Nephron (organoid): Measurements from ENCODE around the gene BRIP1.
"Not testable (repeated sequence)": the region's sequence is repeated elsewhere in the genome, so short reads cannot be mapped to it uniquely, and the experiment has no call there.

Experiments
- H3K27ac Mint-ChIP-seq, 3 experiments: 2 replicates each; pipeline ENCODE4 v1.8.0; 2020; ENCODE audit warnings: mixed read lengths in 3 of 3, mild to moderate bottlenecking in 2 of 3, moderate library complexity in 1 of 3
- H3K27me3 Mint-ChIP-seq: 2 replicates; pipeline ENCODE4 v1.8.0; 2021; ENCODE audit warnings: low read depth, mild to moderate bottlenecking, moderate library complexity, mixed read lengths
- H3K36me3 Mint-ChIP-seq: 2 replicates; pipeline ENCODE4 v1.8.0; 2020; ENCODE audit warnings: low read depth, mixed read lengths
- H3K4me1 Mint-ChIP-seq: 2 replicates; pipeline ENCODE4 v1.8.0; 2020; ENCODE audit warnings: mixed read lengths
- H3K4me3 Mint-ChIP-seq, 3 experiments: 2 replicates each; pipeline ENCODE4 v1.8.0; 2020; ENCODE audit warnings: mild to moderate bottlenecking in 3 of 3, mixed read lengths in 3 of 3, moderate library complexity in 2 of 3
- H3K9me3 Mint-ChIP-seq: 2 replicates; pipeline ENCODE4 v1.8.0; 2020; ENCODE audit warnings: mixed read lengths
- CTCF ChIP-seq, 3 experiments: fragments of 200-600 bp; sonication (generic); IDR thresholded peaks; one replicate each; pipeline ENCODE4 v1.5.0; 2021; ENCODE audit warnings: antibody characterized with exemption in 3 of 3; ENCODE audit not compliant: unreplicated experiment in 3 of 3

BRIP1 gene

DNA sequence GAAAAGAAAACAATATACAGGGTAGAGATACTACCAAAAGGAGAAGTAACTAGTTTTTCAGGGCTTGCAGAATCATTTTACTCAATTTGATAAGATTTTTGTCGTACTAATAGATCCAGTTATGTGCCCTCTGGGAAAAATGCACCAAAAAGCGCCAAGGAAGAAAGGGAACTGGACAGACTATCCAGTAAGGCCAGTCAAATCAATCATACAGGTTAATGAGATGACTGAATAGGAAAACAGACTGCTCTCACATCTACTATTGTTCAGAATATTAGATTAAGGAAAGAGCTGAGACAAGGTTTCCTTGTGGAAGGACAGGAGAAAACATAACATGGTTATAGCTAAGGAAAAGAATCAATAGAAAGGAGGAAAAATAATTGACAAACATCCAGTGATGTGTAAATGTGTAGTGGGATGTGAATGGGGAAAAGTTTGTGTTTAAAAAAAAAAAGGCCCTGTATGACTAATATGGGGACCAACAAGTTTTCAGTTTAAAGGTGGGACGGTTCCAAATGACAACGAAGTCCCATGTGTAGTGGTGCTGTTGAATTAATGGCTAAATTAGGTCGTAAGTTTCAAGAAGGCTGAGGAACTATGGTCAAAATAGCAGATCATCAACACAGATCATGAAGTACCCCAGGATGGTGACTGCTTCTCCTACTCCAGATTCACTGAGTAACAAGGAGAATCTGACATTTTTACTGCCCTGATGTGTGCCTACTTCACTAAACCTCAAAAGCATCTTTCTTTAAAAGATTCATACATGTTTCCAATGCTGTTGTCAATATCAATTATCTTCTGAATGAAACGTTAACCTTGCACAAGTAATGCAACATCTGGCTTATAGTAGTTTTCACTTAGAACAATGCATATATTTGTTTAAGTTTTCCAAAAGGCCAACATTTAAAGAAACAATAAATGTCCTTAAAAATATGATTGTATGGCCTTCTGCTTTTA lies 40.7 kb downstream of the BRIP1 start:
- no peak for TF ChIP-seq CTCF (IDR thresholded peaks at IDR 0.05; ENCODE audit: unreplicated experiment in 3 of 3)
- no peaks in the 10 kb centered on the region for H3K4me1 Mint-ChIP-seq
- H3K27ac Mint-ChIP-seq = no peak overlapping the region
- H3K9me3 Mint-ChIP-seq = peaks cover 28% of the 10 kb centered on the region
- no peak overlapping the region for H3K4me3 Mint-ChIP-seq
- no peaks in the 10 kb centered on the region for H3K27me3 Mint-ChIP-seq
- H3K36me3 Mint-ChIP-seq = peaks cover 78% of the 10 kb centered on the region

DNA sequence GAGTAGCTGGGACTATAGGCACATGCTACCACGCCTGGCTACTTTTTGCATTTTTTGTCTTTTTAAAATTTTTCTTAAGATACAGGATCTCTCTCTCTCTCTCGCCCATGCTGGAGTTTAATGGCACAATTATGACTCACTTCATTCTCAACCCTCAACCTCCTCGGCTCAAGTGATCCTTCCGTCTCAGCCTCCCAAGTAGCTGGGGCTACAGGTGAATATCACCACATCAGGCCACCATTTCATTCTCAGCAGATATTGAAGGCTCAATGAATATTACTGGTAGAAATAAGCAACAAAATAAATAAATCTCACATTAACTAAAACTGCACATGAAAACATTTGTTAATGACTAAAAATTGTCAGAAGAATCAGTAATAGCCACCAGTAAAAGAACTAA lies 41.7 kb downstream of the BRIP1 start:
- TF ChIP-seq CTCF (IDR thresholded peaks at IDR 0.05; ENCODE audit: unreplicated experiment in 3 of 3) = no peak
- Mint-ChIP-seq H3K36me3 (peaks cover 71% of the 10 kb centered on the region), H3K27me3 (no peaks in the 10 kb centered on the region), H3K4me3 (no peak overlapping the region), H3K9me3 (peaks cover 22% of the 10 kb centered on the region), H3K27ac (no peak overlapping the region), H3K4me1 (no peaks in the 10 kb centered on the region)

DNA sequence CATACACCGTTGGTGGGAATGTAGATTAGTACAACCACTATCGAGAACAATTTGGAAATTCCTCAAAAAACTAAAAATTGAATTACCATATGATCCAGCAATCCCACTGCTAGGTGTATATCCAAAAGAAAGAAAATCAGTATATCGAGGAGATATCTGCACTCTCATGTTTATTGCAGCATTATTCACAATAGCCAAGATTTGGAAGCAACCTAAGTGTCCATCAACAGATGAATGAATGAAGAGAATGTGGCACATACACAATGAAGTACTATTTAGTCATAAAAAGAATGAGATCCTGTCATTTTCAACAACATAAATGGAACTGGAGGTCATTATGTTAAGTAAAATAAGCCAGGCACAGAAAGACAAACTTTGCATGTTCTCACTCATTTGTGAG lies 44.1 kb downstream of the BRIP1 start:
- not testable (repeated sequence) for H3K4me1 Mint-ChIP-seq, H3K27ac Mint-ChIP-seq, H3K4me3 Mint-ChIP-seq, H3K27me3 Mint-ChIP-seq
- H3K9me3 Mint-ChIP-seq = peaks cover 10% of the 10 kb centered on the region
- H3K36me3 Mint-ChIP-seq = peaks cover 47% of the 10 kb centered on the region

DNA sequence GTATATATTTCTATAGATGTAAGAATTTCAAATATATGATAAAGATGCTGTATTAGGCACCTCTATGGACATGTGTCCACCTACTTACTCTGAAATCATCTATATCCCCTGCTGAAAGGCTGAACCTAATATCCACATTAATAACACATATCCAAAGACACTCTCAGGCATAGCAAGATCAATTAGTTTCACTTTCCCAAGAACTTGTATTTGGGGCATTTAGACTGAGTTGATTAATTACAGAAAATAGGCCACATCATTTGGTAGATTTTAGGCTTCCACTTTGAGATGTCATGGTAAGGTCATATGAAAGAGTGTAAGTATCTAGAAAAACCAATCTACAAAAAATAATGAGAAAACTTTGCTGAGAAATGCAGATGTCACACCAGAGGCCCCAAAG lies 45.1 kb downstream of the BRIP1 start:
- no peak for TF ChIP-seq CTCF (IDR thresholded peaks at IDR 0.05; ENCODE audit: unreplicated experiment in 3 of 3)
- Mint-ChIP-seq H3K36me3 (peaks cover 36% of the 10 kb centered on the region), H3K27ac (no peak overlapping the region), H3K4me3 (no peak overlapping the region), H3K9me3 (peaks cover 6% of the 10 kb centered on the region), H3K27me3 (no peaks in the 10 kb centered on the region), H3K4me1 (peaks cover 2% of the 10 kb centered on the region)

GRCh38 chr17:61817452-61817851 lies 45.9 kb downstream of the BRIP1 start:
- no peaks in the 10 kb centered on the region for H3K27me3 Mint-ChIP-seq
- peaks cover 31% of the 10 kb centered on the region for H3K36me3 Mint-ChIP-seq
- no peak overlapping the region for H3K4me3 Mint-ChIP-seq
- H3K9me3 Mint-ChIP-seq = peaks cover 4% of the 10 kb centered on the region
- peaks cover 8% of the 10 kb centered on the region for H3K4me1 Mint-ChIP-seq
- no peak overlapping the region for H3K27ac Mint-ChIP-seq
- no peak for TF ChIP-seq CTCF (IDR thresholded peaks at IDR 0.05; ENCODE audit: unreplicated experiment in 3 of 3)

DNA sequence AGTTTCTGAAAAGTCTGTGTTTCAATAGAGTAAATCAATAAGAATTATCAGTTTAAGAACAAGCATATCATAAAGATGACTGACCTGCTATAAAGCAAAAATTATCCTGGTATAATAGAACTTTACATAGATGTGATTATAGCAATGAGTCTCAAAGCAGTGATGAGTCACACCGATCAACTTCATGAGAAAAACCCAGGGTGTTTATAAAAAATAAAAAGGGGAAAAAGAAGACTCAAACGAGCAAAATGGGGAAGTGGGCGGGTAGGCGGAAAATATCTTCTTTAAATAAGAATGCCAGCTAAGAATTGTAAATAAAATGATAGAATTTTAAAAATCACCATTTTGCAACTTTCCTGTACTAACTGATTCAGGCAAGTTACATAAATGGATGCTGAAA lies 46.8 kb downstream of the BRIP1 start:
- H3K4me3 Mint-ChIP-seq = no peak overlapping the region
- peaks cover 8% of the 10 kb centered on the region for H3K4me1 Mint-ChIP-seq
- no peaks in the 10 kb centered on the region for H3K9me3 Mint-ChIP-seq
- no peak for TF ChIP-seq CTCF (IDR thresholded peaks at IDR 0.05; ENCODE audit: unreplicated experiment in 3 of 3)
- peaks cover 23% of the 10 kb centered on the region for H3K36me3 Mint-ChIP-seq
- H3K27ac Mint-ChIP-seq = no peak overlapping the region
- no peaks in the 10 kb centered on the region for H3K27me3 Mint-ChIP-seq
